Glutamatergic neuron (in vitro differentiated cells): ENCODE measurements around the gene IFNAR1. TPM values are rescaled to one million over a fixed set of nuclear protein-coding genes. Genes with fewer than 3 reads are reported as not detected.

Experiments used
- DNase-seq: peaks from one replicate; pipeline ENCODE4 v3.0.0; 2022
- H3K27ac Mint-ChIP-seq: one replicate; pipeline ENCODE4 v1.8.0; 2020; ENCODE audit warnings: mild to moderate bottlenecking, mixed read lengths, inconsistent platforms; ENCODE audit not compliant: unreplicated experiment
- H3K27me3 Mint-ChIP-seq: one replicate; pipeline ENCODE4 v1.8.0; 2020; ENCODE audit warnings: mild to moderate bottlenecking, moderate library complexity, mixed read lengths, inconsistent platforms; ENCODE audit not compliant: unreplicated experiment
- H3K36me3 Mint-ChIP-seq: one replicate; pipeline ENCODE4 v1.8.0; 2020; ENCODE audit warnings: mild to moderate bottlenecking, mixed read lengths, inconsistent platforms; ENCODE audit not compliant: unreplicated experiment
- H3K4me1 Mint-ChIP-seq: one replicate; pipeline ENCODE4 v1.8.0; 2020; ENCODE audit warnings: mild to moderate bottlenecking, low read depth, mixed read lengths, inconsistent platforms; ENCODE audit not compliant: unreplicated experiment
- H3K4me3 Mint-ChIP-seq: one replicate; pipeline ENCODE4 v1.8.0; 2020; ENCODE audit warnings: mild to moderate bottlenecking, mixed read lengths, inconsistent platforms; ENCODE audit not compliant: unreplicated experiment
- H3K9me3 Mint-ChIP-seq: one replicate; pipeline ENCODE4 v1.8.0; 2020; ENCODE audit warnings: mild to moderate bottlenecking, moderate library complexity, mixed read lengths, inconsistent platforms; ENCODE audit not compliant: unreplicated experiment
- CTCF ChIP-seq: fragments of 200-600 bp; sonication (generic); IDR thresholded peaks from one replicate; pipeline ENCODE4 v1.5.0; 2021; ENCODE audit not compliant: partially characterized antibody, unreplicated experiment
- total RNA-seq: library from RNA; stranded (reverse); fragmentation: NEBNext Ultra II Directional; extraction: Animal tissue kit (Norgen Biotek cat#: 25700); gene quantifications from one replicate; pipeline ENCODE4 v1.2.1, GENCODE V29; 2021; ENCODE audit not compliant: unreplicated experiment

The IFNAR1 gene
- total RNA-seq, 1 donor from 2014 or later = 17.7 TPM

DNA sequence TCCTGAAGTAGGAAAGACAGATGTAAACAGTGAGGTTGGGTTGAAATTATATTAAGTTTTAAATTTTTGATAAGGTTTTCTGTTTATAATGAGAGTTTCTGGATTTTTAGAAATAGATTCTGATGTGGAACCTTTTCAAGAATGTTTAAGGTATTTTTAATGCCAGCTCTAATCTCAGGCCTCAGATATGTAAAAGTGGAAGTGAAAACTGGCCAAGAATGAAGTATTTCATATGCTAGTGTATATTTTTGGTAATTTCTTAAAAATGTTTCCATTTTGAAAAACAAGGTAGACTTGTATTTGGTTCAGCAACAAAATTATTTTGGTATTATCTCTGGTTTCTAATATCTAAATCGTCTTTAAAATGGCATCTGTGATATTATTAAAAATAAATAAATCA lies 14.4 kb downstream of the IFNAR1 start:
- DNase-seq = no peak
- Mint-ChIP-seq H3K27ac (no peak overlapping the region), H3K4me1 (no peaks in the 10 kb centered on the region), H3K36me3 (peaks cover 7% of the 10 kb centered on the region), H3K27me3 (no peaks in the 10 kb centered on the region), H3K9me3 (no peaks in the 10 kb centered on the region), H3K4me3 (no peak overlapping the region)
- no peak for TF ChIP-seq CTCF

GRCh38 chr21:33339918-33340317 lies 15.1 kb downstream of the IFNAR1 start:
- H3K4me3 Mint-ChIP-seq = no peak overlapping the region
- no peak overlapping the region for H3K27ac Mint-ChIP-seq
- no peaks in the 10 kb centered on the region for H3K4me1 Mint-ChIP-seq
- H3K27me3 Mint-ChIP-seq = no peaks in the 10 kb centered on the region
- peaks cover 5% of the 10 kb centered on the region for H3K36me3 Mint-ChIP-seq
- no peak for TF ChIP-seq CTCF
- no peak for DNase-seq
- H3K9me3 Mint-ChIP-seq = no peaks in the 10 kb centered on the region

GRCh38 chr21:33345751-33346238 lies 21.0 kb downstream of the IFNAR1 start:
- no peak for TF ChIP-seq CTCF

GRCh38 chr21:33348706-33349105 lies 23.9 kb downstream of the IFNAR1 start:
- Mint-ChIP-seq H3K9me3 (no peaks in the 10 kb centered on the region), H3K27me3 (no peaks in the 10 kb centered on the region), H3K36me3 (peaks cover 4% of the 10 kb centered on the region), H3K27ac (no peak overlapping the region), H3K4me3 (no peak overlapping the region), H3K4me1 (no peaks in the 10 kb centered on the region)
- TF ChIP-seq CTCF = no peak
- no peak for DNase-seq

More at GRCh38 chr21:33345751-33346238, 21.0 kb downstream of the IFNAR1 start:
- H3K9me3 Mint-ChIP-seq = no peaks in the 10 kb centered on the region
- H3K4me1 Mint-ChIP-seq = no peaks in the 10 kb centered on the region
- H3K27ac Mint-ChIP-seq = no peak overlapping the region
- DNase-seq = no peak
- H3K36me3 Mint-ChIP-seq = peaks cover 10% of the 10 kb centered on the region
- no peak overlapping the region for H3K4me3 Mint-ChIP-seq
- no peaks in the 10 kb centered on the region for H3K27me3 Mint-ChIP-seq

- no peaks in the 10 kb centered on the region for H3K9me3 Mint-ChIP-seq
- no peak for TF ChIP-seq CTCF
- H3K4me1 Mint-ChIP-seq = no peaks in the 10 kb centered on the region
- no peaks in the 10 kb centered on the region for H3K27me3 Mint-ChIP-seq
- no peak for DNase-seq
- H3K4me3 Mint-ChIP-seq = no peak overlapping the region
- no peak overlapping the region for H3K27ac Mint-ChIP-seq
- peaks cover 10% of the 10 kb centered on the region for H3K36me3 Mint-ChIP-seq
Observed at GRCh38 chr21:33350676-33351075, 25.9 kb downstream of the IFNAR1 start.
